Transverse colon (tissue), 4 donors: ENCODE data around the gene GBF1. TPM values are rescaled to one million over a fixed set of nuclear protein-coding genes. Genes with fewer than 3 reads are reported as not detected.
A peak's percentile ranks its signal among the peaks of the same experiment; 100 is the strongest.

ENCODE experiments used
- DNase-seq: peaks from one replicate; pipeline ENCODE4 v3.0.0-alpha.2; 2019
- H3K27ac ChIP-seq, 4 donors: fragments of 200-600 bp; sonication (generic); 2 replicates each; pipeline ENCODE4 v1.5.1; 2016 to 2018; ENCODE audit warnings: inconsistent platforms in 4 of 4
- H3K27me3 ChIP-seq: fragments of 200-600 bp; sonication (generic); 2 replicates; pipeline ENCODE4 v1.5.1; 2017; ENCODE audit warnings: inconsistent platforms
- H3K36me3 ChIP-seq, 4 donors: fragments of 200-600 bp; sonication (generic); 2 replicates each; pipeline ENCODE4 v1.5.1; 2017 to 2019; ENCODE audit warnings: inconsistent platforms in 4 of 4
- H3K4me1 ChIP-seq, 4 donors: fragments of 200-600 bp; sonication (generic); 2 replicates each; pipeline ENCODE4 v1.5.1; 2017 to 2020; ENCODE audit warnings: inconsistent platforms in 4 of 4
- H3K4me3 ChIP-seq, 4 donors: fragments of 200-600 bp; sonication (generic); 1 replicate in 1 of 4; 2 replicates in 3 of 4; pipeline versions ENCODE4 v1.5.1 to v1.6.1; 2017 to 2019; ENCODE audit warnings: inconsistent platforms in 4 of 4
- H3K9me3 ChIP-seq, 2 donors: fragments of 200-600 bp; sonication (generic); 2 replicates each; pipeline ENCODE4 v1.5.1; 2017 to 2019; ENCODE audit warnings: inconsistent platforms in 2 of 2
- CTCF ChIP-seq, 5 experiments: fragments of 200-600 bp in 3 of 5; fragments of 450-650 bp in 2 of 5; sonication (generic) in 3 of 5; IDR thresholded peaks; 1 replicate in 2 of 5; 2 replicates in 3 of 5; pipeline ENCODE4 v1.5.1; 2016 to 2017; ENCODE audit warnings: antibody characterized with exemption in 5 of 5, inconsistent platforms in 3 of 5, mild to moderate bottlenecking in 2 of 5, moderate library complexity in 1 of 5
- EP300 ChIP-seq: sonication (generic); formaldehyde crosslinking; IDR thresholded peaks from one replicate; pipeline ENCODE4 v1.6.1; 2017; ENCODE audit warnings: antibody characterized with exemption, low read depth
- POLR2A ChIP-seq: fragments of 450-650 bp; IDR thresholded peaks from one replicate; pipeline ENCODE4 v1.6.1; 2016; ENCODE audit warnings: antibody characterized with exemption, mild to moderate bottlenecking, moderate library complexity
- POLR2AphosphoS5 ChIP-seq, 3 donors: sonication (generic); formaldehyde crosslinking; IDR thresholded peaks; one replicate each; pipeline ENCODE4 v1.6.1; 2016; ENCODE audit warnings: antibody characterized with exemption in 3 of 3
- WGBS, 2 donors: methylation state at CpG; one replicate each; pipeline ENCODE4 v1.1.5; 2018; ENCODE audit warnings: low coverage in 1 of 2; 5-methylcytosine and 5-hydroxymethylcytosine counted together
- in situ Hi-C, 4 donors: fragments of 200-750 bp; cut with MboI; loops; one replicate each; pipeline versions ENCODE4 v1.15.0 to v1.15.1; 2017; ENCODE audit warnings: low sequenced_read_pairs in 3 of 4, low pct_ligation_motif_present in 1 of 4, low pct_unique_long_range_greater_than_20kb in 1 of 4
- intact Hi-C: fragments of 100-400 bp; cut with DNase I; formaldehyde crosslinking; loops from one replicate; pipeline ENCODE4 v1.15.1; 2023; ENCODE audit warnings: low total_unique reads
- total RNA-seq, 4 donors: library from RNA; depleted of rRNA; stranded (reverse); fragments of >200 nt; gene quantifications; one replicate each; pipeline ENCODE4 v1.1.0, GENCODE V29; 2016

Gene GBF1
- total RNA-seq, 4 donors from 2014 or later = 60.5 to 97.6 (median 67.5) TPM

- intact Hi-C loops (loop anchor here (10.0 kb wide), 1 partner anchor 189 kb away; no protein-coding TSS in a partner anchor), in situ Hi-C loops (loop anchor here in 1 of 4 donors (25.0 kb wide), 1 partner anchor 192 kb away; no protein-coding TSS in a partner anchor)
- H3K9me3 ChIP-seq = no peaks in the 10 kb centered on the region
- peak within 1 kb of the TSS; percentile 94 to 99 (median 98) for H3K27ac ChIP-seq
- H3K36me3 ChIP-seq = no peaks in the 10 kb centered on the region
- DNase-seq = peak; percentile 92
- no peaks in the 10 kb centered on the region for H3K27me3 ChIP-seq
- peak; percentile 60 for TF ChIP-seq EP300
- no peak for TF ChIP-seq CTCF (IDR thresholded peaks at IDR 0.05)
- peak; percentile 87 to 93 (median 87) for TF ChIP-seq POLR2AphosphoS5 (IDR thresholded peaks at IDR 0.05)
- TF ChIP-seq POLR2A = peak; percentile 67
- peaks cover 19 to 49% (median 35%) of the 10 kb centered on the region in 4 donors for H3K4me1 ChIP-seq
- WGBS, 2 donors = 0 to 8% methylated on average over 8 to 36 of the region's 42 CpGs
- H3K4me3 ChIP-seq = peak within 1 kb of the TSS; percentile 57 to 85 (median 62)
Observed at GRCh38 chr10:102395400-102396316, 150.3 kb downstream of the GBF1 start, which contains the start of gene NFKB2. Gene NFKB2 (plus strand): TSS chr10:102395705. CDS start chr10:102395960, 255 bp downstream.

GRCh38 chr10:102396317-102396650 lies 151.0 kb downstream of the GBF1 start:
- intact Hi-C loops (loop anchor here (10.0 kb wide), 1 partner anchor 189 kb away; no protein-coding TSS in a partner anchor), in situ Hi-C loops (loop anchor here in 1 of 4 donors (25.0 kb wide), 1 partner anchor 191 kb away; no protein-coding TSS in a partner anchor)
- H3K27me3 ChIP-seq = no peaks in the 10 kb centered on the region
- no peak for TF ChIP-seq POLR2AphosphoS5 (IDR thresholded peaks at IDR 0.05)
- TF ChIP-seq CTCF (IDR thresholded peaks at IDR 0.05) = no peak
- TF ChIP-seq EP300 = no peak
- TF ChIP-seq POLR2A = no peak
- H3K9me3 ChIP-seq = no peaks in the 10 kb centered on the region
- 29% methylated on average over 4 of the region's 4 CpGs; no CpG with 5 or more reads in 1 of the 2 donors for WGBS, 2 donors
- no peak for DNase-seq
- H3K36me3 ChIP-seq = no peaks in the 10 kb centered on the region
- H3K4me3 ChIP-seq = peak overlapping the region; percentile 57 to 85 (median 60)
- peak overlapping the region; percentile 94 to 99 (median 98) for H3K27ac ChIP-seq
- H3K4me1 ChIP-seq = peaks cover 19 to 49% (median 35%) of the 10 kb centered on the region in 4 donors

- H3K27me3 ChIP-seq = no peaks in the 10 kb centered on the region
- H3K4me3 ChIP-seq = peak overlapping the region in 2 of 4 donors; percentile 61 to 85
- H3K27ac ChIP-seq = peak overlapping the region; percentile 94 to 99 (median 98)
- no peak for DNase-seq
- H3K36me3 ChIP-seq = no peaks in the 10 kb centered on the region
- WGBS, 2 donors = 71% methylated on average over 12 of the region's 12 CpGs; no CpG with 5 or more reads in 1 of the 2 donors
- peaks cover 19 to 49% (median 35%) of the 10 kb centered on the region in 4 donors for H3K4me1 ChIP-seq
- no peak for TF ChIP-seq POLR2A
- no peak for TF ChIP-seq EP300
- no peak for TF ChIP-seq POLR2AphosphoS5 (IDR thresholded peaks at IDR 0.05)
- TF ChIP-seq CTCF (IDR thresholded peaks at IDR 0.05) = no peak
- no peaks in the 10 kb centered on the region for H3K9me3 ChIP-seq
- in situ Hi-C loops (loop anchor here in 1 of 4 donors (25.0 kb wide), 1 partner anchor 191 kb away; no protein-coding TSS in a partner anchor), intact Hi-C loops (loop anchor here (10.0 kb wide), 1 partner anchor 188 kb away; no protein-coding TSS in a partner anchor)
Observed at GRCh38 chr10:102396730-102397151, 151.4 kb downstream of the GBF1 start.
